ENCODE results near the gene STAT1.

The STAT1 gene

DNA sequence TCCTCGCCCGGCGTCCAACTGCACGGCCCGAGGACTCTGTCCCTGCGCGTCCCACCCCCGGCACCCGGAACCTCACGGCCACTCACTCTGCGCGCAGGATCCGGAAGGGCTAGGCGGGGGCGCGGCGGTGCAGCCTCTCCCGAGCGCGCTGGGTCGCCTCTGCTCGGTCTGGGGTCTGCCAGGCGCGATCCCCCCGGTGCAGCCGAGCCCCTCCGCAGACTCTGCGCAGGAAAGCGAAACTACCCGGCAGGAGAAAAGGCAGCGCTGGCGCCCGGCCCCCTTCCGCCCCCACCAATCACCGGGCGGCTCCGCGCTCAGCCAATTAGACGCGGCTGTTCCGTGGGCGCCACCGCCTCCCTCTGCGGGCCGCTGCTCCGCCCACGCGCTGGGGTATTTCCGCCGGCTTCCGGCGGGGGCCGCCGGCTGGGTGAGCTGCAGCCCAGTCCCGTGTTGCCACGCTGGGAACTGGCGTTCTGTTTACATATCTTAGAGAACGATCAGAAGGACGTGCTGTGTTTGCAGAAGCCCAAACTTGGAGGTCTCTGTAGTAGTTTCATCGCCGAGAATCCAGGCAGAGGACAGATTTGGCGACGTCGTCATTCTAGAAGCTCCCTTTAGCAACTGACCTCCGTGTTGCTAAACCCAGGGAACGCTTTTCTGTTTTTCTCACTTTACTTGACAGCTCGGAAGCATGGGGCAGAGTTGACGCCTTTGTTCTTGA, at the start of gene STAT1:
Gene STAT1 (minus strand): TSS at position 240 of the 721 bp plus-strand sequence. CDS start 4,168 bp downstream, outside the sequence.
- peak; percentile 82 for DNase-seq (ENCODE audit: low read depth)

DNA sequence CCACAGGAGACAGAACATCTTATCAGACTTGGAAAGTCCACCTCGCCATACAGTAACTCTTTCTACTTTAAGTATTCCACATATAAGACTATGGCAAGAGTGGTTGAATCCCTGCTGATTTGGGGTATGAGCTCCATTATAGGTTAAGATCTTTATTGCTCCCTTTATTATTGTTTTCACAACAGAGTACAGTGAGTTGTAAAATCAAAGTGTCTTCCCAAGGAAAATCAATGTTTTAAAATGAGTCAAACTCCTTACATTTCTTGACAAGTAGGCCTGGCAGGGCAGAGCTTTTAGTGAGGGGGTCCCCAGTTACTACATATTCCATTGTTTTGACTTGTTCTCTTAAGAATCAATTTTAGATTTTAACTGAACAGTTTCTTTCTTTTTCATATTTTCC, 49.6 kb upstream of the STAT1 start:
- DNase-seq (ENCODE audit: low read depth) = no peak

DNA sequence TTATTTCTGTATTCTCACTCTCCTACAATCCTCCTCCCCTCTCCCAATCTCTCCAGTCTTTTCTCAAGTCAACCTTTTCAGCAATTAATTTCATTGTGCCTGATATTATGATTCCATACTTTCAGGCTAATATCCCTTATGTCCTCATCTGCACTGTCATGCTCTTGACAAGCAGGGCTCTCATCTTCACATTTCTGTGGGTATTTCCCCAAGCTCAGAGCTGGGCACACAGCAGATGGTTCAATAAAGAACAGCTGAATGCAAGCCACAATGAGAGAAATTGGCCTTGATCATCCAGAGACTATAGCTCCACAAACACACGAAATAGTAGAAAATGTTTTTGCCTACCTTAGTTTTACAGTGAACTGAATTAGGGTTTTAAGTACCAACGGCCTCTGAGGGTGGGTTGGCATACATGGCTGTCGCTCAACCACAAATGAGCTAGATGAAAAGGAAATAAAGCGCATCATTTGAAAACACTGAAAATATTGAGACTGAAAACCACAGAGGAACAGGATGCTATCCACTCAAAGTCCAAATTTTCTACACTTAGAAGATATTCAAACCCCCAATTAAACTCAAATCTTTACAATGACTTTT, 47.5 kb upstream of the STAT1 start:
- no peak for DNase-seq (ENCODE audit: low read depth)

DNA sequence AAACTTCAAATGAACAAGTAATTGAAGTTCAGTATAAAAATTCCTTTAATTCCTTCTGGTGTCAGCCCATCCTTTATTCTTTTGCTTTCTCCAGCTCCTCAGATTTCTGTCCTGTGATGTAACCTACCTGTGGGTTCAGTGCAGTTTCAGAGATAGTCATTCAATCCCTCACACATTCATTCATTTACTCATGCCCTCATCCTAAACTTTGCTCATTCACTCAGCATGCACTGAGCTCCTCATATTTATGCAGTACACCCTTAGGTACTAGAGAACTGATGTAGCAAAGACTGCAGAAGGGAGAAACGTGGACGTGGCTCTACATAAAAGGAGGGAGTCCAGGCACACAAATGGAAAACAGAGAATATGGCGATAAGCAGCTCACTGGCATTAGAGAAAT, 45.3 kb upstream of the STAT1 start:
- DNase-seq (ENCODE audit: low read depth) = no peak

DNA sequence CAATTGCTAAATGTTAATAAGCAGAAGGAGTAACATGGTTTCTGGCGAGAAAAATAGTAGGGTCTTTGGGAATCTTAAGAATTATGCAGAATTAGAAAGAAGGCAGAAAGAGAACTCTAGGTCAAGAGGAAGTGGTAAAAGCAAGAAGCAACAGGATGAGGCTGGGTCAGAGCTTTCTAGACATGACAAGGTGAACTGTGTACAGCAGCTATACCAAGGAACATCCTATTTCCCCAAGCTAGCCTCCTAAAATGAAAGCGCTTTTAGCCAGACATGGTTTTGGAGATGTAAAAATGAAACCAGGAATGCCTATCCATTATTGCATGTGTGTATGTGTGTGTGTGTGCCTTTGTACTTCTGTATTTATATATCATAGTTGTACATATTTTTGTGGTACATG, 42.3 kb upstream of the STAT1 start:
- no peak for DNase-seq (ENCODE audit: low read depth)

DNA sequence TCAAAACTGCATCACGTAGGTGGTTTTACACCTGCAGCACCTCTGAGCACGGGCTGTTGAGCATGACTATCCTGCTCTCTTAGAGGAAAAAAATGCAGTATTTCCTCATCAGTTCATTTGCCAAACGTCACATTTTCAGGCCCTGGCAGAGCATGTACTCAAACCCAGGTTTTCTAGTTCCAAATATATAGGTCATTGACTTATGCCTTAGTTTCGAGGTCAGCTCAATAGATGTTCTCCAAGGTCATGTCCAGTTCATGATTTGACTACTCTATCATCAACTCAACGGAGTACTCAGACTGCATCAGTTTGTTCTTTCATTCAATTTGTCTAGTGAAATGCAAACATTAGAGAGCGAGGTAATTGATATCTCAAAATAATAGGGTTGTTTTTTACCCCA, 39.3 kb upstream of the STAT1 start:
- DNase-seq (ENCODE audit: low read depth) = no peak

DNA sequence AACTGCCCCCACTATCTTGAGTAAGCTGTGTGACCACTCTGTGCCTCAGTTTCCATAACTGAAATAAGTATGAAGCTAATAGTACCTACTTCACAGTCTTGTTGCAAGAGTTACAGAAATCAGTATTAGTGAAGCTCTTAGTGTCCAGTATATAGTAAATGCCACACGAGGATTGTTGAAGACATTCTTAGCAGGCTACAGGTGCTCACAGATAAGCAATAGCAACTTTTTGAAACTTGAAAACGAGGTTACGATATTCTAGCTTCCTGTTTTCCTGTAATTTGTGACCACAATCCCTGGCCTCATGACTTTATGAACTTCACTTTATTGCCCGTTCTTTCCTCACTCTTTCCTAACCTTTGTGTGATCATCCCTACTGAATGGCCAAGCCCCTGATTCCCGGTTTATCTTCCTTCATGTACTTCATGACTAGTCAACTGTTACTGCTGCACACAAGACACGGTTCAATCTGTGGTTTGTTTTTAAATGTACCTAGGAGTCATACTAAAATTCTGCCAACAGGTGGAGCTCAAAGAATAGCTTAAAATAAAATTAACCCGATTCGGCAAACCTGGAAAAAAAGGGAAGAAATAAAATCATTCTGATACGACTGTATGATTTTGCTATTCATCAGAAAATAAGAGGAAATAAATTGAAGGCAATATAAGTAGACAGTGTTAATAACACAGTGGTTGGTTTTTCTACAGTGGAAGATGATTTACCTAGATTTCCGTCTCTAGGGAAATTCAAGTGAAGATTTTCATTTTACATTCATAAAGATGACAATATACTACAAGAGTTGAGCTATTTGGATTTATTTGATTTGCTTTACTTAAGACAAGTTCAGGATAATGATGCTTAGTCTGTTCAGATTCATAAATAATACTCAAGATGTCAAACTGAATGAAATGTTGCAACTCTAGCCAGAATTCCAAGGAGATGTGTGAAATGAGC, 38.1 kb upstream of the STAT1 start:
- peak; percentile 54 for DNase-seq (ENCODE audit: low read depth)

DNA sequence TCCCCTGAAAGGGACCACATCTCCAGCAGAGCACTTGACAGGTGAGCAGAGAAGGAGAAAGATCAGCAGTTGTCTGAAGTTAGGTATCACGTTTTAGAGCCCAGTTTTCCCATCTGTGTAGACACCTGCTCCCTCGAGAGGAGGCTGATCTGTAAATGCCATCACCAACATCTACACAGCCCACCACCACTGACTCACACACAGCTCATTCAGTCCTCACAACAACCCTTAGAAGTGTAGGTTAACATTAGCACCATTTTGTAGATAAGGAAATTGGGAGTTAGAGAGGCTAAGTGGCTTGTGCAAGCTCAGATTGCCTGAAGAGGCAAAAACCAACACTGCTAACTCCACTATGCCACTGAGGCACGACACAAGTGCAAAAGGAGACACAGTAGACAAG, 37.2 kb upstream of the STAT1 start:
- no peak for DNase-seq (ENCODE audit: low read depth)

DNA sequence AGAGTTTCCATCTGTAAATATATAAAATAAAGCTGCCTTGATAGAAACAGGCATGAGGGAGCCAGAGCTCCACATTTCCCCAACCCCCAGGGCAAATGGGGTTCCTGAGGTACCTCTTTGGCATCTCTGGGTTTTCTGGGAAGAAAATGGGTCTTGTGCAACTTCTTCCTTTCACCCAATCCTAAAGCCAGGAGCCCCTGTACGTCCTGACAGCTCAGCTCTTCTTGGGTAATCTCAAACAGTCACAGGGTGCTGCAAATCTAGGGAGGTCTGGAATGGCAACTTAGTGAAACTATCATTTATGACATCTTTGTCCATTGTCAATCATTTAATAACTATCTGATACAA, 36.6 kb upstream of the STAT1 start:
- DNase-seq (ENCODE audit: low read depth) = peak; percentile 71

DNA sequence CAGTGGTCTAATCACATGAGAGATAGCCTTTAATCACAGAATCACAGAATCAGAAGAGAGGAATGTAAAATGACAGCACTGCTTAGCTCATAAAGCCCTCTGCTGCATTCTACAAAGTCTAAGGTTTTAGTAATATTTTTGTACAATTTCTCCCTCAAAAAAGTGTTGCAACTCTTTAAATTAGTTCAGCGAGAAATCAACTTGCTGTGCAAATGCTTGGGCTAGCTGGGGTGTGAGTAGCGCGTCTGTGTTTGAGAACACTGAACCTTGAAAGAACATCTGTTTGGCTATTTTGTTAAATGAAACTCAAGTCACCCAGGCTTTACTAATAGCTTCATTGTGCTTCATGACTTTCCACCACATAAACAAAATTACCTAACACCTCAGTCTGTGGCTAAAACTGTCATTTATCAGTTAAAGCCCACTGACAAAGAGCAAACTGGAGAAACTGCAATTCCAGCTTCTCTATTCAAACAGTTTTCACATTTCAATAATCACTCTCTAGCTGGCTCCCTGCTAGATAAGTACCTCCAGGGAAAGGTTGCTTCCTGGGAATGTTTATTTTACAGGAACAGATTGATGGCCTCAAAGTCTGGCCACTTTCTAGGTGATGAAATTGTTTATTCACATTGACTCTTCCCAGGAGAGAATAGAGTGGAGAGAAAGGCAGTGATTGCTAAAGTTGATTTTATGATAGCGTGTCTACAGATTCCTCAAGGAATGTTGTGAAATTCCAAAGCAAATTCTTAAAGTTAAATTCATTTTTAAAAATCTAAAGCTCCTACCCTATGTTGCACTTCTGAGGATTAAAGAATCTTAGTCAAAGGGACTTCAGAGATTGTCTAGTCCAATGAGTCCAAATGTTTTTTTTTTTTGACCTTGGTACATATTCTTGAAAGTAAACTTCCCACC, 36.0 kb upstream of the STAT1 start:
- DNase-seq (ENCODE audit: low read depth) = peak; percentile 51

DNA sequence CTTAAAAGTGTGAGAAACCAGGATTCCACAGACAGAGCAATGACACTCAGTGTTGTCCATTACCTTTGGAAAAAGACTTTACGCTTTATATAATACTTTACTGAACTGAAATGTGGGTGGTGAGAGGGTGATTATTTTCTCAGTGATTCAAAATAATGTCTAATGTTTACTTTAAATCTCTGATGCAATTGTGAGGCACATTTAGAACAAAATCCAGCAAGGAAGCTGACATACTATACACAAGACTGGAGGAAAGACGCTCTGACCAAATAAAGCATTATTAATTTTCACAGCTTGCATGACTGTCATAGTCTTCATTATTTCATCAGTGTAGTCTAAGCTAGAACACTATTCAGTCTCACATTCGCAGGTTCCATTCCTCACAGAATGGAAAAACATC, 34.1 kb upstream of the STAT1 start:
- no peak for DNase-seq (ENCODE audit: low read depth)

DNA sequence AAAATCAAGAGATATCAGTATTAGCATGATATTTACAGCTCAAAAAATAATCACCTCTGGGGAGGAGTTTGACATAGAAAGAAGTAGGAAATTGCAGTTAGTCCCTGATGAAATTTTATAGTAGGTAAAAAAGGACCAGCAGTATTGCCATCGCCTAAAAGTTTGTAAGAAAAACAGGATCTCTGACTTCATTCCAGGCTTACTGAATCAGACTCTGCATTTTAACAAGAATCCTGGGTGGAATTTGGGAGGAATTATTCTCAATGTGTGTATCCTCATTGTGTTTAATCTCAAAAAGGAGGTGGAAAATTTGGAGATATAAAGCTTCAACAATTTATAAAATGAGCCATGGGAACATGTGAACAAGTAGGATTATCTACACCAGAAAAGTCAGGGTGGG, 31.2 kb upstream of the STAT1 start:
- no peak for DNase-seq (ENCODE audit: low read depth)

DNA sequence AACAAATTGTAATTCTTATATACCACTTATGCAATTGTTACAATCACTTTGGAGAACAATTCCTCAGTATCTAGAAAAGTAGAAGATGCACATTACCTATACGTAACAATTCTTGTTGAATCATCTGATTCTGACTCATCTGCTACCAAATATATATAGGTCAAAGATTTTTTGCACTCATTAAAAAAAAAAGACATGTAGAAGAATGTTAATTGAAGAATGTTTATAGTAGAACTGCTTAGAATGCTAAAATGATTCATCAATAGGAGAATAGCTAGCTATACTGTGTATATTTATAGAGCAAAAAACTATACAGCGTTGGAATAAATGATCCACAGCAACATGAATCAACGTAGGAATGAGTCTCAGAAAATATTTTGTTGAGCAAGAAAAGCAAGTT, 29.5 kb upstream of the STAT1 start:
- no peak for DNase-seq (ENCODE audit: low read depth)

DNA sequence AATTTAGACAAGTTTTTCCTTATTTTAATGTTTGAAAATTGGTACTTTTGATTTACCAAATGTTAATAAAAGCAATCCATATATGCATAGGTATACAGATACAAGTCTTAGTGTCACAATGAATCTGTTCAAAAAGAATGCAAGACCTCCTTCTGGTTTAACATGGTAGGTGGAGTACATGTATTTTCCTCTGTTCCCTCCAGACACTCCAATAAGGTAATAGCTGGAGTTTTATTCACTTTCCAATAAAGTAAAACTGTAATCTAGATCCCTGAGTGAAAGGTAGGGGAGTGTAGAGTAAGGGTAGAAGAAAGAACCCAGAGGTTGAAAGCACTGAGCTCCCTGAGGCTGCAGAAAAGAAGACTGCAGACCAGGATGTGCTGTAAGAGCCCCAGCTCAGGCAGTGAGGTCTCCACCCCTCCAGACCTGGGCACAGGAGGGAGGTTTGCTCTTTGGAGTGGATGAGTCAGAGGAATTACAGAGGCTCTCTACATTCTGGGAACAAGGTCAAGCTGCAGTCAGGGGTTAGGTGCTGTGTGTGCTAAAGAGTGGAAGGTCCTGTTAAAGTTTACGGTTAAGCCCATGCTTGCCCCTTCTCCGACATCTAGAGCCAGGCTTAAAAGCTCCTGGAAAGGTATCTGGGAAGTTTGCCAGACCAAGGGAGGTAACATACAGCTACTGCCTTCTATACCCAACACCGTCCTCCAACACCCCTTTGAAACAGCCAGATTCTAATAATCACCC, 27.6 kb upstream of the STAT1 start:
- DNase-seq (ENCODE audit: low read depth) = no peak

DNA sequence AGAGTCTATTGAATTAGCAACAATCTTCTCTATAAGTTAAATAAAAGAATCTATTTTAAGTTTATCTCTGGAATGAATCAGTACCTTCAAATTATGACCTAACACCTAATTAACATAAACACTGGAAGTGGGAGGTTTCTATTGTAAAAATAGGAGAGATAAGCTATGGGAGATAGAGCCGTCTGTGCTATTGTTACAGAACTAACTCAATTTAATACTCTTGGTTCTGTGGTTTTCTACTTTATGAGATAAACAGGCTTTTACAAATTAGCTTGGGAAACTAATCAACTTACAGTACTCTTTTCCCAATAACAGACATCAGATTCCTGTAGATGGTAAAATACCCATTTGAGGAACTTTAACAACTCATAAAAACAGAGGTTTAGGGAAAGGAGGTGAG, 25.6 kb upstream of the STAT1 start:
- no peak for DNase-seq (ENCODE audit: low read depth)

DNA sequence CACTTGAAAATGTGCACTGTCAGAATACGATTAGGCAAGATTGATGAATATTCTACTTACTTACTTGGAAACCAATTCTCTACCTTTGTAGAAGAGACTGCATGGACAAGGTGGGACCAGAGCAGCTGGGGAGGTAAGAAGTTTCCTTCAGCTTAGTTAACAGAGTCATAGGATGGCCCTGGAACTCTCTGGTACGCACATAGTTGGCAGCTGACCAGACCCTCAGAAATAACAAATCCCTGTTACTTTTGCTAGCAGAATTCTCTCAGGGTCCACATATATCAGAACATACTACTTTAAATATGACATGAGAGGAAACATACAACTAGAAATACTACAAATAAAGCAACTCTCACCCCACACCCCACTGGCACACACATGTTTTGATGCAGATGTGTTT, 24.8 kb upstream of the STAT1 start:
- DNase-seq (ENCODE audit: low read depth) = no peak

DNA sequence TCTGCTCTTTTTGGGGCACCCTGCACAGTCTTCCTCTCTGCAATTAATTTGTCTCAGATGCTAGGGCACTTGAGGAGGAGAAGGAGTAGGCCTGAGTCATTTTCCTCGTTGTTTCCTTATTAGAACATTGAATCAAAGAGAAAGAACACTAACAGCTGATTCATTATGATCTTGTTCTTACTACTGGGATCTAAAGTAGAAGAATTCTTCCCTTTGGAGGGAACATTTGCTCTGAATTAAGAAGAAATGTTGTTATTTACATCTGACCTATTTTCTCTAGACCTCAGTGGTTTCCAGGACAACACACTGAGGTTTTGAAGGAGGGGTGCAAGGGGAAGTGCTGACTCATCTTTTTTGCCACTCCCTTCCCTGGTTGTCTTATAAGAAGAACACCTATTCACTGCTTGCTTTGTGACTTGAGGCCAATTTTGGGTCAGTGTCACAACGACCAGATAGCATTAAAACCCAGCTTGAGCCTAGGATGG, 24.3 kb upstream of the STAT1 start:
- peak; percentile 60 for DNase-seq (ENCODE audit: low read depth)

DNA sequence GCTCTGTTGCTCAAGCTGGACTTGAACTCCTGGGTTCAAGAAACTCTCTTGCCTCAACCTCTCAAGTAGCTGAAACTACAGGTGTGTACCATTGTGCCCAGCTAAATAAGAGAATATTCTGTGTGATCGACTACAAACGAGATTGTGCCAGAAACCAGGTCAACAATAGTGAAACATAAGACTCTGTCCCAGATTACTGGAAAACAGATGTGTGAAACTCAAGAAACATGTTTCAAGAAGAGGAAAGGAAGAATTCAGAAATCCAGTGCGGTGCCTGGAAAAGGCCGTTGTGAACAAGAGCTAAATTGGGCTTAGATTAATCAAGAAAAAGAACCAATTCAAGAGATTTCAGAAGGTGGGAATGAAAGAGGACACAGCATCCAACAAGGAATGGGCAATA, 23.4 kb upstream of the STAT1 start:
- no peak for DNase-seq (ENCODE audit: low read depth)

DNA sequence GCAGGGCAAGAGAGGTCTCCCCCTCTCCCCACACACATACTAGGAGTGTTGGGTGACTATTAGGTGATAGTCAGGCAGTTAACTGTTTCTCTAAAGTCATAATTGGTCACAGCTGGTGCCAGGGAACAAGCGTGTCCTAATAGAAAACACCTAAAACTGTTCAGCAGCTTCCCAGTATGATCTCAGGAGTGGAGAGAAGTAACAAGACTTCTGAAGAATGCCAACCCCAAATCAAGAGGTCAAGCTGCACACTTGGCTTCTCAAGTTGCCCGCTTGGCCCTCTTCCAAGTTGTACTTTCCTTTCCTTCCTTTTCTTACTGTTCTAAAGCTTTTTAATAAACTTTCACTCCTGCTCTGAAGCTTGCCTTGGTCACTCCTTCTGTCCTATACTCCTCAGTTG, 22.4 kb upstream of the STAT1 start:
- DNase-seq (ENCODE audit: low read depth) = no peak

DNA sequence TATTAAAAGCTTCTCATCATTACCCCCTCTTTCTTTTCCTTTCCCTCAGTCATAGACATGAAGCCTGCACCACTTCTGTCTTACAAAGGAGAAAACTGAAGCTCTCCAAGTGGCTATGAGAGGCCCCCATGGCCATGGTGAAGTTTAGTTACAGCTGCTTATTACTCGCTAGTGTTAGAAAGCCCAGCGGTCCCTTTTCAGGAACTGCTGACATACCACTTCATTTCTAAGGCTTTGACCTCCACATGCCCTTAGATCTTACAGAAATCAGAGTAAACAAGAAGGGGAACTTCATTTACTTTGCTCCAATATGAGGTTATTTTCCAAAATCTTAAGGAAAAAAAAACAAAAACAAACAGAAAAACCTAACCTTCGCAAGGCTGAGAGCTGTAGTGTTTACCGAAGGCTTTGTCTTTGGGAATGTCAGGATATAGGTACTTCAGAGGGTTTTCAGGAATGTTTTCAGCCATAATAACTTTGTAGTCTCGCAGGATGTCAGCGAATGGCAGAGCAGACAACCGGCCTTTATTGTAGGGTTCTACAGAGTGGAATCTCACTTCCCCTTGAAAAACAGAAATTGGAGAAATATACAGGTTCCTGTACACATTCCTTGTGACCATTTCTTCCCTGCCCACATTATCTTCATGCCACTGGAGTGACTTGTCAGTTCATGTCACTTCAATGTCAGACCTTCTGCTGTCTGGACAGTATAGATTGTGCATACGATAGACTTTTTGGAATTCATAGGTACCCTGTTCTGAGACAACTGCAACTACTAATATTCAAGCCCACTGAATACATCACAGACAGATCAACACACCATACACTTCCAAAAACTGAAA, 18.8 kb upstream of the STAT1 start:
- no peak for DNase-seq (ENCODE audit: low read depth)

Measured in stromal cell of bone marrow (primary cell).